ENCODE measurements around the gene MAPK8IP1. TPM values are rescaled to one million over a fixed set of nuclear protein-coding genes. Genes with fewer than 3 reads are reported as not detected.

The MAPK8IP1 gene
- total and polyA plus RNA-seq, 12 donors: 2.6 to 8.0 (median 6.5) TPM

- Histone ChIP-seq H3K9me3 (no peaks in the 10 kb centered on the region), H3K4me3 (no peak overlapping the region), H3K27ac (no peak overlapping the region), H3K27me3 (no peaks in the 10 kb centered on the region), H3K36me3 (peaks cover 0 to 72% (median 48%) of the 10 kb centered on the region in 9 donors), H3K4me1 (peaks cover 9 to 25% (median 18%) of the 10 kb centered on the region in 9 donors)
- intact Hi-C loops (cut with DNase I): no loop called here
- DNase-seq (no peak), ATAC-seq (no peak)
- WGBS, 2 donors: 89 to 90% methylated on average over 22 of the region's 22 CpGs
- no peak for TF ChIP-seq CTCF (IDR thresholded peaks at IDR 0.05)
Observed at GRCh38 chr11:45913942-45914635, 28.6 kb downstream of the MAPK8IP1 start.

GRCh38 chr11:45915446-45915845, 30.0 kb downstream of the MAPK8IP1 start:
- WGBS, 2 donors: 83 to 88% methylated on average over 13 of the region's 13 CpGs
- intact Hi-C loops (cut with DNase I): loop anchor here in 3 of 10 donors (5.0 kb wide), 3 partner anchors 53 to 73 kb away; partner anchors contain the start of gene CRY2 (in 1 of the 3)
- H3K4me3 ChIP-seq: no peak overlapping the region

GRCh38 chr11:45917286-45917622, 31.8 kb downstream of the MAPK8IP1 start:
- intact Hi-C loops (cut with DNase I): loop anchor here in 3 of 10 donors (5.0 kb wide), 3 partner anchors 55 to 75 kb away; partner anchors contain the start of gene CRY2 (in 1 of the 3)
- peaks cover 11 to 51% (median 28%) of the 10 kb centered on the region in 9 donors for H3K4me1 ChIP-seq
- DNase-seq (no peak), ATAC-seq (no peak)
- TF ChIP-seq CTCF (IDR thresholded peaks at IDR 0.05): no peak
- H3K9me3 ChIP-seq: no peaks in the 10 kb centered on the region
- peak overlapping the region; percentile 72 to 96 (median 89) for H3K27ac ChIP-seq
- H3K27me3 ChIP-seq: peaks cover 0 to 10% (median 6%) of the 10 kb centered on the region in 7 donors
- H3K4me3 ChIP-seq: peak overlapping the region; percentile 75 to 99 (median 92)
- 3 to 4% methylated on average over 16 of the region's 16 CpGs for WGBS, 2 donors
- H3K36me3 ChIP-seq: peaks cover 0 to 40% (median 22%) of the 10 kb centered on the region in 9 donors

More at GRCh38 chr11:45915446-45915845, 30.0 kb downstream of the MAPK8IP1 start:
- no peak for TF ChIP-seq CTCF (IDR thresholded peaks at IDR 0.05)
- DNase-seq: no peak
- peaks cover 10 to 38% (median 22%) of the 10 kb centered on the region in 9 donors for H3K4me1 ChIP-seq
- no peak overlapping the region for H3K27ac ChIP-seq
- H3K36me3 ChIP-seq: peaks cover 0 to 58% (median 38%) of the 10 kb centered on the region in 9 donors
- no peak for ATAC-seq
- H3K9me3 ChIP-seq: no peaks in the 10 kb centered on the region
- H3K27me3 ChIP-seq: no peaks in the 10 kb centered on the region

GRCh38 chr11:45917623-45918330, 32.3 kb downstream of the MAPK8IP1 start, which contains the start of gene PEX16:
TSS of gene PEX16 (minus strand) at chr11:45917877. CDS start at chr11:45917811, 66 bp downstream.
- Histone ChIP-seq H3K36me3 (peaks cover 0 to 35% (median 17%) of the 10 kb centered on the region in 9 donors), H3K27ac (peak within 1 kb of the TSS; percentile 72 to 96 (median 89)), H3K4me3 (peak within 1 kb of the TSS; percentile 75 to 99 (median 92)), H3K9me3 (no peaks in the 10 kb centered on the region), H3K27me3 (peaks cover 0 to 15% (median 12%) of the 10 kb centered on the region in 7 donors), H3K4me1 (peaks cover 15 to 57% (median 33%) of the 10 kb centered on the region in 9 donors)
- WGBS, 2 donors: 0 to 1% methylated on average over 45 of the region's 45 CpGs
- ATAC-seq (peak; percentile 92 to 97 (median 94)), DNase-seq (peak; percentile 96)
- intact Hi-C loops (cut with DNase I): loop anchor here in 5 of 10 donors (1.0 to 5.0 kb wide), 5 partner anchors 17 to 75 kb away; partner anchors contain the start of gene CRY2 (in 2 of the 5)
- no peak for TF ChIP-seq CTCF (IDR thresholded peaks at IDR 0.05)

Measured in heart right ventricle (tissue), 16 donors.